ENCODE data around the gene RNF10.
"Not testable (repeated sequence)": the region's sequence is repeated elsewhere in the genome, so short reads cannot be mapped to it uniquely, and the experiment has no call there.

The RNF10 gene

GRCh38 chr12:120581998-120582397 lies 47.8 kb downstream of the RNF10 start:
- DNase-seq, result no peak

GRCh38 chr12:120583478-120584030 lies 49.4 kb downstream of the RNF10 start:
- peak; percentile 75 for DNase-seq

- DNase-seq, result peak; percentile 47
Observed at GRCh38 chr12:120584343-120585149, 50.4 kb downstream of the RNF10 start.

GRCh38 chr12:120586206-120586605 lies 52.0 kb downstream of the RNF10 start:
- DNase-seq, result no peak

- DNase-seq, result no peak
Observed at GRCh38 chr12:120586860-120587259, 52.7 kb downstream of the RNF10 start.

GRCh38 chr12:120588371-120588770 lies 54.2 kb downstream of the RNF10 start:
- no peak for DNase-seq

GRCh38 chr12:120588948-120589930 lies 55.1 kb downstream of the RNF10 start:
- no peak for DNase-seq

GRCh38 chr12:120590741-120591407 lies 56.7 kb downstream of the RNF10 start:
- DNase-seq, result no peak

- DNase-seq, result no peak
Observed at GRCh38 chr12:120592121-120593049, 58.2 kb downstream of the RNF10 start.

- DNase-seq, result no peak
Observed at GRCh38 chr12:120596901-120597300, 62.7 kb downstream of the RNF10 start.

- DNase-seq, result no peak
Observed at GRCh38 chr12:120597861-120598260, 63.7 kb downstream of the RNF10 start.

GRCh38 chr12:120598674-120599463 lies 64.7 kb downstream of the RNF10 start:
- DNase-seq, result no peak

GRCh38 chr12:120599672-120600552 lies 65.8 kb downstream of the RNF10 start:
- DNase-seq, result no peak

GRCh38 chr12:120602416-120602815 lies 68.3 kb downstream of the RNF10 start:
- DNase-seq, result not testable (repeated sequence)

- DNase-seq, result no peak
Observed at GRCh38 chr12:120610560-120610959, 76.4 kb downstream of the RNF10 start.

GRCh38 chr12:120611534-120611933 lies 77.4 kb downstream of the RNF10 start:
- not testable (repeated sequence) for DNase-seq

GRCh38 chr12:120614848-120615247 lies 80.7 kb downstream of the RNF10 start:
- no peak for DNase-seq

GRCh38 chr12:120617193-120617592 lies 83.0 kb downstream of the RNF10 start:
- DNase-seq, result not testable (repeated sequence)

GRCh38 chr12:120617767-120618166 lies 83.6 kb downstream of the RNF10 start:
- not testable (repeated sequence) for DNase-seq
